Memory B cell (primary cell): ENCODE results near the gene SF3B5.
A peak's percentile ranks its signal among the peaks of the same experiment; 100 is the strongest.
"Not testable (repeated sequence)": the region's sequence is repeated elsewhere in the genome, so short reads cannot be mapped to it uniquely, and the experiment has no call there.

Source experiments
- ATAC-seq: fragments of 150-1000 bp; cut with Tn5 transposase; 2 replicates; pipeline ENCODE4 v1.10.0; 2021; ENCODE audit warnings: low read depth, mild to moderate bottlenecking, moderate library complexity
- DNase-seq, 2 donors: peaks; one replicate each; pipeline ENCODE4 v3.0.0; 2022; ENCODE audit warnings: low spot score in 2 of 2
- H3K27ac Mint-ChIP-seq: one replicate; pipeline ENCODE4 v1.8.0; 2022; ENCODE audit warnings: mild to moderate bottlenecking, moderate library complexity, mixed read lengths
- H3K27me3 Mint-ChIP-seq: one replicate; pipeline ENCODE4 v1.8.0; 2022; ENCODE audit warnings: mixed read lengths
- H3K36me3 Mint-ChIP-seq: one replicate; pipeline ENCODE4 v1.8.0; 2022; ENCODE audit warnings: mild to moderate bottlenecking, mixed read lengths
- H3K4me1 Mint-ChIP-seq: one replicate; pipeline ENCODE4 v1.8.0; 2022; ENCODE audit warnings: mixed read lengths
- H3K4me3 Mint-ChIP-seq: one replicate; pipeline ENCODE4 v1.8.0; 2022; ENCODE audit warnings: mild to moderate bottlenecking, moderate library complexity, mixed read lengths
- H3K9me3 Mint-ChIP-seq: one replicate; pipeline ENCODE4 v1.8.0; 2022; ENCODE audit warnings: mixed read lengths

Gene SF3B5

GRCh38 chr6:144095134-144096002, at the start of gene SF3B5:
Gene SF3B5 (minus strand): TSS chr6:144095573. CDS start chr6:144095497, 76 bp downstream.
- peaks cover 4% of the 10 kb centered on the region for H3K36me3 Mint-ChIP-seq
- DNase-seq: peak; percentile 94 to 95
- H3K27me3 Mint-ChIP-seq: no peaks in the 10 kb centered on the region
- ATAC-seq: peak; percentile 96
- H3K27ac Mint-ChIP-seq: peak within 1 kb of the TSS; percentile 98
- peaks cover 19% of the 10 kb centered on the region for H3K4me1 Mint-ChIP-seq
- H3K4me3 Mint-ChIP-seq: peak within 1 kb of the TSS; percentile 96
- H3K9me3 Mint-ChIP-seq: no peaks in the 10 kb centered on the region

- ATAC-seq: no peak
Observed at GRCh38 chr6:144144996-144145395, 49.6 kb upstream of the SF3B5 start.

GRCh38 chr6:144143878-144144277, 48.5 kb upstream of the SF3B5 start:
- ATAC-seq: no peak
- Mint-ChIP-seq H3K27ac (no peak overlapping the region), H3K4me3 (no peak overlapping the region), H3K4me1 (peaks cover 6% of the 10 kb centered on the region), H3K36me3 (no peaks in the 10 kb centered on the region), H3K27me3 (peaks cover 2% of the 10 kb centered on the region), H3K9me3 (no peaks in the 10 kb centered on the region)
- DNase-seq: no peak

More at GRCh38 chr6:144144996-144145395, 49.6 kb upstream of the SF3B5 start:
- H3K27ac Mint-ChIP-seq: no peak overlapping the region
- H3K27me3 Mint-ChIP-seq: peaks cover 2% of the 10 kb centered on the region
- peaks cover 10% of the 10 kb centered on the region for H3K4me1 Mint-ChIP-seq
- no peaks in the 10 kb centered on the region for H3K36me3 Mint-ChIP-seq
- no peak for DNase-seq
- H3K4me3 Mint-ChIP-seq: no peak overlapping the region
- H3K9me3 Mint-ChIP-seq: no peaks in the 10 kb centered on the region

GRCh38 chr6:144143106-144143505, 47.7 kb upstream of the SF3B5 start:
- Mint-ChIP-seq H3K4me1 (peaks cover 6% of the 10 kb centered on the region), H3K36me3 (no peaks in the 10 kb centered on the region), H3K4me3 (no peak overlapping the region), H3K27ac (no peak overlapping the region), H3K9me3 (no peaks in the 10 kb centered on the region), H3K27me3 (peaks cover 2% of the 10 kb centered on the region)
- DNase-seq (no peak), ATAC-seq (no peak)

GRCh38 chr6:144141470-144141869, 46.1 kb upstream of the SF3B5 start:
- Mint-ChIP-seq H3K4me3 (no peak overlapping the region), H3K4me1 (peaks cover 3% of the 10 kb centered on the region), H3K27me3 (peaks cover 2% of the 10 kb centered on the region), H3K36me3 (no peaks in the 10 kb centered on the region), H3K27ac (no peak overlapping the region), H3K9me3 (no peaks in the 10 kb centered on the region)
- DNase-seq (no peak), ATAC-seq (no peak)

GRCh38 chr6:144140867-144141266, 45.5 kb upstream of the SF3B5 start:
- ATAC-seq: no peak
- Mint-ChIP-seq H3K4me1 (peaks cover 5% of the 10 kb centered on the region), H3K9me3 (no peaks in the 10 kb centered on the region), H3K27me3 (peaks cover 3% of the 10 kb centered on the region), H3K27ac (no peak overlapping the region), H3K36me3 (no peaks in the 10 kb centered on the region), H3K4me3 (no peak overlapping the region)
- no peak for DNase-seq

GRCh38 chr6:144139817-144140216, 44.4 kb upstream of the SF3B5 start:
- Mint-ChIP-seq H3K4me3 (no peak overlapping the region), H3K9me3 (no peaks in the 10 kb centered on the region), H3K36me3 (no peaks in the 10 kb centered on the region), H3K4me1 (peaks cover 5% of the 10 kb centered on the region), H3K27ac (no peak overlapping the region), H3K27me3 (peaks cover 3% of the 10 kb centered on the region)
- no peak for ATAC-seq
- no peak for DNase-seq

GRCh38 chr6:144138542-144138941, 43.2 kb upstream of the SF3B5 start:
- Mint-ChIP-seq H3K9me3 (no peaks in the 10 kb centered on the region), H3K27me3 (peaks cover 3% of the 10 kb centered on the region), H3K27ac (no peak overlapping the region), H3K4me3 (no peak overlapping the region), H3K36me3 (no peaks in the 10 kb centered on the region), H3K4me1 (peaks cover 5% of the 10 kb centered on the region)
- ATAC-seq: no peak
- DNase-seq: no peak

- Mint-ChIP-seq H3K27ac (no peak overlapping the region), H3K4me3 (no peak overlapping the region), H3K9me3 (no peaks in the 10 kb centered on the region), H3K27me3 (peaks cover 9% of the 10 kb centered on the region), H3K36me3 (no peaks in the 10 kb centered on the region), H3K4me1 (peaks cover 11% of the 10 kb centered on the region)
- DNase-seq: no peak
- ATAC-seq: no peak
Observed at GRCh38 chr6:144134737-144135136, 39.4 kb upstream of the SF3B5 start.

- DNase-seq: no peak
- H3K9me3 Mint-ChIP-seq: no peaks in the 10 kb centered on the region
- peaks cover 12% of the 10 kb centered on the region for H3K27me3 Mint-ChIP-seq
- H3K36me3 Mint-ChIP-seq: no peaks in the 10 kb centered on the region
- no peak overlapping the region for H3K27ac Mint-ChIP-seq
- ATAC-seq: no peak
- H3K4me3 Mint-ChIP-seq: no peak overlapping the region
- peaks cover 11% of the 10 kb centered on the region for H3K4me1 Mint-ChIP-seq
Observed at GRCh38 chr6:144134176-144134575, 38.8 kb upstream of the SF3B5 start.

- H3K4me1 Mint-ChIP-seq: peaks cover 11% of the 10 kb centered on the region
- H3K9me3 Mint-ChIP-seq: no peaks in the 10 kb centered on the region
- H3K27me3 Mint-ChIP-seq: peaks cover 16% of the 10 kb centered on the region
- no peak for DNase-seq
- ATAC-seq: no peak
- H3K27ac Mint-ChIP-seq: no peak overlapping the region
- H3K4me3 Mint-ChIP-seq: no peak overlapping the region
- no peaks in the 10 kb centered on the region for H3K36me3 Mint-ChIP-seq
Observed at GRCh38 chr6:144133225-144133821, 38.0 kb upstream of the SF3B5 start.

GRCh38 chr6:144132167-144132690, 36.9 kb upstream of the SF3B5 start:
- H3K27ac Mint-ChIP-seq, H3K36me3 Mint-ChIP-seq, H3K9me3 Mint-ChIP-seq, H3K4me3 Mint-ChIP-seq, DNase-seq, ATAC-seq: not testable (repeated sequence)
- Mint-ChIP-seq H3K27me3 (peaks cover 16% of the 10 kb centered on the region), H3K4me1 (peaks cover 11% of the 10 kb centered on the region)

GRCh38 chr6:144131248-144131709, 35.9 kb upstream of the SF3B5 start:
- H3K9me3 Mint-ChIP-seq: no peaks in the 10 kb centered on the region
- no peak overlapping the region for H3K4me3 Mint-ChIP-seq
- ATAC-seq (no peak), DNase-seq (no peak)
- peaks cover 10% of the 10 kb centered on the region for H3K4me1 Mint-ChIP-seq
- H3K27ac Mint-ChIP-seq: no peak overlapping the region
- peaks cover 15% of the 10 kb centered on the region for H3K27me3 Mint-ChIP-seq
- H3K36me3 Mint-ChIP-seq: no peaks in the 10 kb centered on the region

- DNase-seq (no peak), ATAC-seq (no peak)
- peaks cover 9% of the 10 kb centered on the region for H3K4me1 Mint-ChIP-seq
- no peaks in the 10 kb centered on the region for H3K36me3 Mint-ChIP-seq
- no peaks in the 10 kb centered on the region for H3K9me3 Mint-ChIP-seq
- H3K27me3 Mint-ChIP-seq: peaks cover 14% of the 10 kb centered on the region
- no peak overlapping the region for H3K27ac Mint-ChIP-seq
- no peak overlapping the region for H3K4me3 Mint-ChIP-seq
Observed at GRCh38 chr6:144129469-144129868, 34.1 kb upstream of the SF3B5 start.
